ENCODE results near the gene TTBK2.
"Not testable (repeated sequence)": the region's sequence is repeated elsewhere in the genome, so short reads cannot be mapped to it uniquely, and the experiment has no call there.

Gene TTBK2

DNA sequence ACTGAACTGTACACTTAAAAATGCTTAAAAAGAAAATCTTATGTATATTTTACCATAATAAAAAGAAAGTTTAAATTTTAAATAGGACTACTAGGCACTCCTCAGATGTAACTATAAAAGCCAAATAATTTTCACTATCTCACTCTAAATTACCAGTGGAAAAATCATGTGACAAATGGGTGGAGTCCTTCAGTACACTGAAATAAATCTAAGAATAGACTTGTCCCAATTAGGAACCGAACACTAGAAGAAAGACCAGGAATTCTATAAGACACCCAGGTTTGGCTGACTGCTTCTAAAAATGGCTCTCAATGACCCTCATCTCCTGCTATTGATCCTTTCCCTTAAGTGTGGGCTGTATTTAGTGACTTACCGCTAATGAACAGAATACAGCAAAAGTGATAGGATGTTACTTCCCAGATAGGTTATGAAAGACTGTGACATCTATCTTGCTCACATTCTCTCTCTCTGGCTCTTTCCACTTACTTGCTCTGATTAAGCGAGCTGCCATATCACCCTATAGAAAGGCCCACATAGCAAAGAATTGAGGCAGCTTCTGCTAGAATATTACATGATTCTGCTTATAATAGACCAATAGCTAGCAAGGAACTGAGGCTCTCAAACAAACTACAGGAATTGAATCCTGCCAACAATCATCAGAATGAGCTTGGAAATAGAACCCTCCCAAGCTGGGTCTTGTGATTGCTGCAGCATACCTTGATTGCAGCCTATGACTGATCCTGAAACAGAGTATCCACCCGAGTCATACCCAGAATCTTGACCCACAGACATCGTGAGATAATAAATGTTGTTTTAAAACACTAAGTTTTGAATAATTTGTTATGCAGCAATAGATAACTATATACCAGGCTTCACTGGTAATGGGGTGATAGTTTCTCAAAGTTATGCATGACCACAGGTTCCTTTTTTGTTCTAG, 16.9 kb downstream of the TTBK2 start:
- DNase-seq, result no peak

DNA sequence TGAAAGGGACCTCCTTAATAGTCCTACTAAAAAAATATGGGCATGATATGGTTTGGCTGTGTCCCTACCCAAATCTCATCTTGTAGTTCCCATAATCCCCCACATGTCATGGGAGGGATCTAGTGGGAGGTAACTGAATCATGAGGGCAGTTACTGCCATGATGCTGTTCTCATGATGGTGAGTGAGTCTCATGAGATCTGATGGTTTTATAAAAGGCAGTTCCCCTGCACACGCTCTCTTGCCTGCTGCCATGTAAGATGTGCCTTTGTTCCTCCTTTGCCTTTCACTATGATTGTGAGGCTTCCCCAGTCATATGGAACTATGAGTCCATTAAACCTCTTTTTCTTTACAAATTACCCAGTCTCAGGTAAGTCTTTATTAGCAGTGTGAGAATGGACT, 26.7 kb downstream of the TTBK2 start:
- DNase-seq, result not testable (repeated sequence)

GRCh38 chr15:42891569-42891968, 29.0 kb downstream of the TTBK2 start:
- DNase-seq, result no peak

DNA sequence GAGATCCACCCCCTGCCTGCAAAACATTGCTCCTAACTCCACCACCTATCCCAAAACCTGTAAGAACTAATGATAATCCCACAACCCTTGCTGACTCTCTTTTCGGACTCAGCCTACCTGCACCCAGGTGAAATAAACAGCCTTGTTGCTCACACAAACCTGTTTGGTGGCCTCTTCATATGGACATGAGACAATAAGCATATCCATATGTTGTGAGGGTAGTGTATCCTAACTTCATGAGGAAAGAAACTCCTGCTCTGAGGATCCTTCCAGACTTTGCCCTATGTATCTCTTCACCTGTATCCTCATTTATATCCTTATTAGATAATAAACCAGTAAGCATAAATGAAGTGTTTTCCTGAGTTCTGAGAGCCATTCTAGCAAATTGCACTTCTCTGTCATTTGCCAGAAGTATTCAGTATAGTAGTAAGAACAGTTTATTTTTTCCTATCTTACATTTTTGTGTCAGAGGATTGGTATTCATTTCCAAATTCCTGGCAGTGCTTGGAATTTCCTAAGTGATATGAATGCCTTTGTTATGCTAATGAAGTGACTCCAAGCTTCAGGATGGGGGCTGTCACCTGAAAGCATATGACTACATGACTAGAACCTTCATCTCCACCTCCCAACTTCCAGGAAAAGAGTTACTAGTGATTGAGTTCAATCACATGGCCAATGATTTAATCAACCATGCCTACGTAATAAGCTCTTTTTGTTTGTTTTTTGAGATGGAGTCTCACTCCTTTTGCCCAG, 30.2 kb downstream of the TTBK2 start:
- no peak for DNase-seq

GRCh38 chr15:42887384-42887783, 33.2 kb downstream of the TTBK2 start:
- not testable (repeated sequence) for DNase-seq

GRCh38 chr15:42880121-42880520, 40.5 kb downstream of the TTBK2 start:
- DNase-seq, result no peak

- DNase-seq, result no peak
These were observed 41.1 kb downstream of the TTBK2 start for GRCh38 chr15:42879443-42879842.

GRCh38 chr15:42876224-42876623, 44.4 kb downstream of the TTBK2 start:
- DNase-seq, result no peak

DNA sequence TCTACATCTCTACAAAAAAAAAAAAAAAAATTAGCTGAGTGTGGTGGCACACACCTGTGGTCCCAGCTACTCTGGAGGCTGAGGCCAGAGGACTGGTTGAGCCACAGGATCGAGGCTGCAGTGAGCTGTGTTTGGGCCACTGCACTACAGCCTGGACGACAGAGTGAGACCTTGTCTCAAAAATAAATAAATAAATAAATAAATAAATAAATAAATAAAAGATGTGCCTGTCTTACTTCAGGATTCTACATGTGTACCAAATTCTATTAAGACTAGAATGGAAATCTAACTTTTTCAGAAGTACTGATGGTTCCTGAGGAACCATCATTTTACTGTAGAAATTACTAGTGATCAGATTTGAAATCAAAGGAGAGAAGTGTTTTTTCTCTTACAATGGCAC, 51.9 kb downstream of the TTBK2 start:
- no peak for DNase-seq

DNA sequence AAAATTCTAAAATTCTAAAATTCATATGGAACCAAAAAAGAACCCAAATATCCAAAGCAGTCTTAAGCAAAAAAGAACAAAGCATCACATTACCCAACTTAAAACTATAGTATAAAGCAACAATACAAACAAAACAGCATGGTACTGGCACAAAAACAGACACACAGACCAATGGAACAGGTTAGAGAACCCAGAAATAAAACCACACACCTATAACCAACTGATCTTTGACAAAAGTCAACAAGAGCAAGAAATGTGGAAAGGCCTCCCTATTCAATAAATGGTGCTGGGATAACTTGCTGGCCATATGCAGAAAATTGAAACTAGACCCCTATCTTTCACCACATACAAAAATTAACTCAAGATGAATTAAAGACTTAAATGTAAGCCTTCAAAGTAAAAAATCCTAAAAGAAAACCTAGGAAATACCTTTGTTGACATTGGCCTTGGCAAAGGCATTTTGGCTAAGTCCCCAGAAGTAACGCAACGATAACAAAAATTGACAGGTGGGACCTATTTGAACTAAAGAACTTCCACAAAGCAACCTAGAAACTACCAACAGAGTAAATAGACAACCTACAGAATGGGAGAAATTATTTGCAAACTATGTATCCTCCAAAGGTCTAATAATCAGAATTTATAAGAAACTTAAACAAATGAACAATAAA, 56.9 kb downstream of the TTBK2 start:
- no peak for DNase-seq

- DNase-seq, result no peak
These were observed 61.4 kb downstream of the TTBK2 start for GRCh38 chr15:42858999-42859789.

GRCh38 chr15:42858540-42858939, 62.0 kb downstream of the TTBK2 start:
- no peak for DNase-seq

DNA sequence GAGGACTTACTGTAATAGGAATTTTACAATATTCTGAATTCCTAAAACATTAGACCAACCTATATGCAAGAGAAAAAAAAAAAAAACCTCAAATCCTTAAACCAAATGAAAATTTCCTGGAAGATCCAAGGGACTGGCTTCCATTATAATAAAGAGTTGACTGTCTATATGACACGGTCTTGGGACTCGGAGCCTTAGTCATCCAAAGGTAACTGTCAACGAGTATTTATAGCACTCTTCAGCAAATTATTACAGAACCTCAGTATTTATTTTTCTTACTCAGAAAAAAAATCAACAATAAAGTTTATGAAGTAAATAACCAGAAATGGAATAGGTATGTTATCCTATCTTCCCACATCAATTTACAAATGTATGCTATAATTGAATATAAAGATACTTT, 66.0 kb downstream of the TTBK2 start:
- DNase-seq, result no peak

DNA sequence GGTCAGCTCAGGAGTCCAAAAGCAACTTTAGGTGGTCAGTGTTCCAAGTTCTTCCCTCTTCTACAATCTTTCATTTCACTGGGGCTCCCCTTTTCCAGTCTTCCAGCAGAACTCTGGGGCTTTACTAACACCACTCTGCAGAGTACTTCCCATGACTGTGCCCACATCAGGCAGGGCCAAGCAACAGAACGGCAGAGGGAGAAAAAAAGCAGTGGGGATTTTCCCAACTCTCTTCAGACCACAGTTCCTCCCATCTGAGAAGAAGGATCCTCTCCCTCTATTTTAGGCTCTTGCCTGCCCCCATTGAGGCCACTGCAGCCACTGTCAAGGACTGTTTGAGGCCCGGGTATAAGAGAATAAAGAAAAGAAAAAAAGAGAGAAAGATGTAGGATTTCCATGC, 70.7 kb downstream of the TTBK2 start:
- no peak for DNase-seq

- DNase-seq, result no peak
These were observed 71.7 kb downstream of the TTBK2 start for GRCh38 chr15:42848846-42849245.

DNA sequence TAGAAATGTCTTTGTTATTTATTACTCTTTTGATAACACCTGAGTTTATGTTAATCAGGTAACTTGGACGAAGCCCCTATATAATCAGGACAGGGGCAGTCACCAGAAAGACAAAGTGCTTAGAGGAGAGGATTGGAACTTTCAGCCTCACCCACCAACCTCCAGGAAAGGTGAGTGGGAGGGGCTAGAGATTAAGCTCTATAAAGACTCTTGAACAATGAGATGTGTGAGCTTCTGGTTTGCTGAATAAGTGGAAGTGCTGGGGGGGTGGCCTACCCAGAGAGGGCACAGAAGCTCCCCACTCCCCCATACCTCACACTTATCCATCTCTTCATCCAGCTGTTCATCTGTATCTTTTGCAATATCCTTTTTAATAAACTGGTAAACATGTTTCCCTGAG, 73.9 kb downstream of the TTBK2 start:
- no peak for DNase-seq

DNA sequence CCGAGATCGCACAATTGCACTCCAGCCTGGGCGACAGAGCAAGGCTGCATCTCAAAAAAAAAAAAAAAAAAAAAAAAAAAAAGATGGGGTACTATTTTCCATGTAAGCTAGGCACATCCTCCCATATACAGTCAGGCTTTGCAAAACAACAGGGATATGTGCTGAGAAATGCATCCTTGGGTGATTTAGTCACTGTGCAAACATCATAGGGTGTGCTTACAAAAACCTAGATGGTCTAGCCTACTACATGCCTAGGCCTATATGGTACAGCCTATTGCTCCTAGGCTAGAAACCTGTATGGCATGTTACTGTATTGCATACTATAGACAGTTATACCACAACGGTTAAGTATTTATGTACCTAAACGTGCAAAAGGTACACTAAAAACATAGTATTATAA, 75.0 kb downstream of the TTBK2 start:
- DNase-seq, result no peak

- DNase-seq, result no peak
These were observed 76.9 kb downstream of the TTBK2 start for GRCh38 chr15:42843699-42844098.

- no peak for DNase-seq
These were observed 84.3 kb downstream of the TTBK2 start for GRCh38 chr15:42836251-42836650.

- no peak for DNase-seq
These were observed 88.0 kb downstream of the TTBK2 start for GRCh38 chr15:42832576-42832975.

DNA sequence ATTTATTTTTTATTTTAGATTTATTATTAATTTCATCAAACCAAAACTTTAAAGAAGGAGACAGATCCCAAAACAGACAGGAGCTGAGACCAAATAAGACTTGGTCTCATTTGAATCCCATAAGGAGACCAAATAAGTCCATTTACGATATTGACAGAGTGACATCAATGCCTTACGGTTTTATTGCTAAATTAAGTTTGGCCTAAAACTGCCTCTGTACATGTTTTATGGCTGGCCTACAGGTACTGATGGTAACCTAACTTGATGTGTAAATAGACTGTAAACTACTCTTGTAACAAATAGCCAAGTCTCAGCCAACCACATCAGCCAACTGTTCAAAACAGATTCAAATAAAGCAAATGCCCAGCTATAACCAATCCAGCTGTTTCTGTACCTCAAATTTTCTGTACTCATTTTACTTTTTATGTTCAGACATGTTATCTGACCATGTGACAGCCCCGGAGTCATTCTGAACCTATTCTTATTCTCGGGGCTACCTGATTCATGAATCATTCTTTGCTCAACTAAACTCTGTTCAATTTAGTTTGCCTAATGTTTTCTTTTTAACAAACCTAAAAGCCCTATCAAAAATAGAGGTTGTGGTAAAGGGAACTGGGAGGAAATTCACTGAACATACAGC, 94.2 kb downstream of the TTBK2 start:
- no peak for DNase-seq

DNA sequence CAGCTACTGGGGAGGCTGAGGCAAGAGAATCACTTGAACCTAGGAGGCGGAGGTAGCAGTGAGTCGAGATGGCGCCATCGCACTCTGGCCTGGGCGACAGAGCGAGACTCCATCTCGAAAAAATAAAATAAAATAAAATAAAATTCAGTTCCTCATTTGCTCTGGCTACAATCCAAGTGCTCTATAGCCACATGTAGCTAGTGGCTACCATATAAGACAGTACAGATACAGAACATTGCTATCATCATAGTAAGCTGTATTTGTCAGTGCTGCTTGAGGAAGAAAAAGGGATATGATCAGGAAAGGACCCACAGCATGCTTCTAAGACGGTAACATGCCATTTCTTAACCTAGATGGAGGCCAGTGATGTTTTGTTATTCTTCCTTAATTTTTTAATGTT, 95.0 kb downstream of the TTBK2 start:
- no peak for DNase-seq

All from activated gamma-delta T cell (primary cell).